ENCODE results near the gene ZNF853. TPM values are rescaled to one million over a fixed set of nuclear protein-coding genes. Genes with fewer than 3 reads are reported as not detected.

ZNF853 gene
- total RNA-seq, 1 donor: under 0.01 TPM

DNA sequence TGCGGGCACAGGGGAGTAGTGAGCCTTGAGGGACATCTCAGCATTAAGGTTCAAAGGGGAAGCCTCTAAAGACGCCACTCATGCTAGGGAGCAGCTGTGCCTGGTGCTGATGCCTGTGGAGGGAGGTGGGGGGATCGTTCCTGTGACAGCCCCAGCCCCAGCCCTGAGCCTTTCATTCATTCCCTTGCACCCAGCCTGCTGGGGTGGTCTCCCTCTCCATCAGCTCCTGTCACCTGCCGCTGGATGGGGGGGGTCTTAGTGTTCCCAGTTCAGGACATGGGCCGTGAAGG lies 33.4 kb downstream of the ZNF853 start:
- TF ChIP-seq CTCF (IDR thresholded peaks at IDR 0.05; ENCODE audit: insufficient read depth, low read depth, low read length): no peak
- no peak for DNase-seq (ENCODE audit: low read depth)
- H3K4me3 ChIP-seq (ENCODE audit: low read depth, low read length): no peak overlapping the region

GRCh38 chr7:6649241-6649961 lies 34.0 kb downstream of the ZNF853 start:
- DNase-seq (ENCODE audit: low read depth): no peak
- H3K4me3 ChIP-seq (ENCODE audit: low read depth, low read length): no peak overlapping the region
- no peak for TF ChIP-seq CTCF (IDR thresholded peaks at IDR 0.05; ENCODE audit: insufficient read depth, low read depth, low read length)

DNA sequence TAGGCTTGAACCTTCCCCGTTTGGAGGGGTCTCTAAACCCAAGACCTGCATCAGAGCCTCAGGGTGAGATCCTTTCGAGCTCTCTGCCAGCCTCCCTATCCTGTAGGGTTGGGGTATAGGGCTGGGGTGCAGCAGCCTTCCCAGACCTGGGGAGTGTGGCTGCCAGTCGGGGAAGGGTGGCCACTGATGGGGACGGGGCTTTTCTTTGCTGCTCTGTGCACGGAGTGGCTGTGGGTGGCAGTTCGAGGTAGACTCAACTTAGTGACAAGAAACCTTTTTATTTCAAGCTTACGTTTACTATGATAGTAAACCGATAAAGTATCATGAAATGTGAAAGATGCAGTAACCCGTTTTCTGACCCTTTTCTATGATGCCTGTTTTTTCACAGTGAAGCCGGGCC lies 34.7 kb downstream of the ZNF853 start:
- DNase-seq (ENCODE audit: low read depth): no peak
- no peak overlapping the region for H3K4me3 ChIP-seq (ENCODE audit: low read depth, low read length)
- TF ChIP-seq CTCF (IDR thresholded peaks at IDR 0.05; ENCODE audit: insufficient read depth, low read depth, low read length): no peak

DNA sequence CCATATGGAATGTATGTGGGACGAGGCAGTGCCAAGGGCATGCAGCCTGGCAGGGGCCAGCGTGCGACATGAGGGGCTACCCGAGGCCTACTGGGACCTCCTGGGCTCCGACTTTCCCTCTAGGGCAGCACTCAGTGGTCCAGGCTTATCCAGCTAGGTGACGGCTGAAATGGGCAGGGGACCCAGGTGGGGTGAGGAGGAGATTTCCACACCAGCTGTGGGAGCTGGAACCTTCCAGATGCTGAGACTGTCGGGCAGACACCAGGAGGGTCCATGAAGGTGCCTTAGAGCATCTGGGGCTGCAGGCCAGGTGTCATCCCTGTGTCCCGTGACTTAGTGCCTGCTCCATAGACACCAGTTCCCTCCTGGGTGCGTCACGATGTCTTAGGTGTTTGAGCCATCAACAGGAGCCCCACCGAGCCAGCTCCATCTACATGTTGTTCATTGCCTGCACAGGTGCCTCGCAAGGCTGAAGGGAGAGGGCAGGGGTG lies 35.2 kb downstream of the ZNF853 start:
- DNase-seq (ENCODE audit: low read depth): no peak

DNA sequence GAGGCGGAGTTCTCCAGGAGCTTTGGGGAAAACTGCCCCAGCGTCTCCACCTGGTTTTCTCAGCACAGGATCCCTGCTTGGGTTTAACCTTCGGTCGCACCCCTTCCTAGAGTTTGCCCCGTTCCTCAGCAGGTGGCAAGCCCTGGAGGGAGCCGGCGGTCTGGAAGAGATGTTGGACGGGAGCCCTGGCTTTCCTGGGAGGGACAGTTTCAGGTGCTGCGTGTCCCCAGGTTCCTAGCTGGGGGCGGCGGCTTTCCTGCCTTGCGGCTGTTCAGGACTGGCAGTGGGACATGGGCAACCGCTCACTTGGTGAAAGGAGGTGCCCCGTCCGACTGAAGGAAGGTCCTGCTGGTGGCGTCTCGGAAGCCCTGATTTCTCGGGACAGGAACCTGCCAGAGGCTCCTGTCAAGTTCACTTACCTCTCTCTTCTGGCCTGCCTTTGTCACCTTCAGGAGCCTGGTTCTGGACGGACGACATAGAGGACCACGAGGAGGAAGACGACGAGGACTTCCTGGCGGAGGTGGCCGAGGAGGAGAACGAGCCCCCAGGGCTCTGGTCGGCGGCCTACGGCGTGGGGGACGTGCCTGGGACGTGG lies 36.5 kb downstream of the ZNF853 start:
- DNase-seq (ENCODE audit: low read depth): no peak
- TF ChIP-seq CTCF (IDR thresholded peaks at IDR 0.05; ENCODE audit: insufficient read depth, low read depth, low read length): no peak
- no peak overlapping the region for H3K4me3 ChIP-seq (ENCODE audit: low read depth, low read length)

More for the DNA sequence above, 35.2 kb downstream of the ZNF853 start:
- H3K4me3 ChIP-seq (ENCODE audit: low read depth, low read length): no peak overlapping the region
- TF ChIP-seq CTCF (IDR thresholded peaks at IDR 0.05; ENCODE audit: insufficient read depth, low read depth, low read length): no peak

DNA sequence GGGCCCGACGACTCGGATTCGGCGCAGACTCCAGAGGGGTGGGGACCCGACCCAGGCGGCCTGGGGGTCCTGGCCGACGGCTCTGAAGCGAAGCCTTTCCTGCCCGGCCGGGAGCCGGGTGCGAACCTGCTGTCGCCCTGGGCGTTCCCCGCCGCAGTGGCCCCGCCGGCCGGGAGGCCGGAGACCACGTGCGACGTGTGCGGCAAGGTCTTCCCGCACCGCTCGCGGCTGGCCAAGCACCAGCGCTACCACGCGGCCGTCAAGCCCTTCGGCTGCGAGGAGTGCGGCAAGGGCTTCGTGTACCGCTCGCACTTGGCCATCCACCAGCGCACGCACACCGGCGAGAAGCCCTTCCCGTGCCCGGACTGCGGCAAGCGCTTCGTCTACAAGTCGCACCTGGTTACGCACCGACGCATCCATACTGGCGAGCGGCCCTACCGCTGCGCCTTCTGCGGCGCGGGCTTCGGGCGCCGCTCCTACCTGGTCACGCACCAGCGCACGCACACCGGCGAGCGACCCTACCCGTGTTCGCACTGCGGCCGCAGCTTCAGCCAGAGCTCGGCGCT lies 37.1 kb downstream of the ZNF853 start:
- TF ChIP-seq CTCF (IDR thresholded peaks at IDR 0.05; ENCODE audit: insufficient read depth, low read depth, low read length): no peak
- DNase-seq (ENCODE audit: low read depth): no peak
- no peak overlapping the region for H3K4me3 ChIP-seq (ENCODE audit: low read depth, low read length)

All from fibroblast of villous mesenchyme (primary cell).